Psoas muscle (tissue), 8 donors: Measurements from ENCODE around the gene CPVL. TPM values are rescaled to one million over a fixed set of nuclear protein-coding genes. Genes with fewer than 3 reads are reported as not detected.
A peak's percentile ranks its signal among the peaks of the same experiment; 100 is the strongest.

Source experiments
- ATAC-seq, 4 donors: fragments of 200-7000 bp; cut with Tn5 transposase; one replicate each; pipeline ENCODE4 v1.9.1; 2020; ENCODE audit warnings: moderate library complexity in 3 of 4, mild to moderate bottlenecking in 2 of 4
- DNase-seq, 2 donors: peaks; one replicate each; pipeline ENCODE4 v3.0.0-alpha.2; 2020
- H3K27ac ChIP-seq: fragments of 200-600 bp; one replicate; pipeline ENCODE4 v1.8.0; 2022
- H3K27me3 ChIP-seq, 3 donors: fragments of 200-600 bp in 1 of 3; one replicate each; pipeline versions ENCODE4 v1.6.1 to v1.8.0; 2013 to 2022; ENCODE audit warnings: low read length in 2 of 3, mild to moderate bottlenecking in 2 of 3, moderate library complexity in 1 of 3; ENCODE audit not compliant: insufficient read depth in 3 of 3
- H3K36me3 ChIP-seq, 2 donors: fragments of 200-600 bp in 1 of 2; one replicate each; pipeline versions ENCODE4 v1.6.1 to v1.8.0; 2013 to 2022; ENCODE audit warnings: low read depth in 1 of 2, mild to moderate bottlenecking in 1 of 2, moderate library complexity in 1 of 2; ENCODE audit not compliant: insufficient read depth in 1 of 2
- H3K4me1 ChIP-seq: fragments of 200-600 bp; one replicate; pipeline ENCODE4 v1.8.0; 2022
- H3K4me3 ChIP-seq: fragments of 200-600 bp; one replicate; pipeline ENCODE4 v1.8.0; 2022; ENCODE audit warnings: mild to moderate bottlenecking
- H3K9me3 ChIP-seq: fragments of 200-600 bp; one replicate; pipeline ENCODE4 v1.8.0; 2022
- WGBS, 3 donors: extraction: QIAGEN DNeasy Blood & Tissue Kit; methylation state at CpG; one replicate each; pipeline versions ENCODE4 v1.1.6 to v1.1.7; 2013; 5-methylcytosine and 5-hydroxymethylcytosine counted together
- intact Hi-C, 2 donors: fragments of 100-400 bp; cut with DNase I; formaldehyde crosslinking; loops; one replicate each; pipeline versions ENCODE4 v1.11.0 to v1.14.2; 2022
- polyA plus RNA-seq, 3 donors: library from polyadenylated mRNA; stranded (reverse); fragments of 200-250 nt; gene quantifications; one replicate each; pipeline ENCODE4 v1.2.3, GENCODE V29; 2013
- total RNA-seq, 4 donors: library from RNA; stranded (reverse); fragmentation: NEBNext Ultra II Directional in 2 of 4; extraction: Animal tissue kit (Norgen Biotek cat#: 25700) in 2 of 4; gene quantifications; one replicate each; pipeline versions ENCODE4 v1.2.1 to v1.2.4, GENCODE V29; 2021 to 2023
- TF ChIP-seq, protein P1 (sequence below): fragments of 200-600 bp; IDR thresholded peaks from one replicate; pipeline ENCODE4 v1.8.0; 2022; ENCODE audit warnings: antibody characterized with exemption
- donor health status: healthy with polysubstance abuse.
- donor health status: DM: no; HTN: no; CAD: no; lungs with moderate emphysema.
- donor health status: Bipolar disorder and iron deficiency.
- donor health status: healthy.
- donor health status: DM: yes; HTN: yes; CAD: no.
- donor health status: DM: no; HTN: no; CAD: no.
- donor health status: DM: no; HTN: no; CAD: no.
- donor health status: DM: yes; HTN: yes; CAD: no.

The CPVL gene
- total and polyA plus RNA-seq, 7 donors, result 1.6 to 49.6 (median 6.1) TPM

DNA sequence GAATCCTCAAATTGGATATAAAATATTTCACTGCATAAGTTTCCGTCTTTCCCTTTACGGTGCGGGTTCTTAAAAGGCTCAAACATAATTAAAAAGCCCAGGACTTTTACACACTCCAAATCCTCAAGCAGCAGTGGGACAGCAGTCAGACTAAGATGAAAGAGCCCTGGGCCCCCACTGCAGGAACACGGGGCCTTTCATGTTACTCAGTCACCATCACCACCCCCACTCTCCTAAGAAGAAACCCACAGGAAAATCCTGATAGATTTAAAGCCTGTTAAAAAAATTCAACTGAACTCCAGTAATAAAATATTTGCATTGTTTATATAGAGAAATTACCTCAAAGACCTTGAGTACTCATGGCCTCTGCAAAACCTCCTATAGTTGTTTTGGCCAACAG, 114.2 kb downstream of the CPVL start:
- H3K4me1 ChIP-seq, result no peaks in the 10 kb centered on the region
- WGBS, 3 donors, result 80 to 81% (median 80%) methylated on average over 4 of the region's 4 CpGs
- no peak for DNase-seq
- TF ChIP-seq, protein P1, sequence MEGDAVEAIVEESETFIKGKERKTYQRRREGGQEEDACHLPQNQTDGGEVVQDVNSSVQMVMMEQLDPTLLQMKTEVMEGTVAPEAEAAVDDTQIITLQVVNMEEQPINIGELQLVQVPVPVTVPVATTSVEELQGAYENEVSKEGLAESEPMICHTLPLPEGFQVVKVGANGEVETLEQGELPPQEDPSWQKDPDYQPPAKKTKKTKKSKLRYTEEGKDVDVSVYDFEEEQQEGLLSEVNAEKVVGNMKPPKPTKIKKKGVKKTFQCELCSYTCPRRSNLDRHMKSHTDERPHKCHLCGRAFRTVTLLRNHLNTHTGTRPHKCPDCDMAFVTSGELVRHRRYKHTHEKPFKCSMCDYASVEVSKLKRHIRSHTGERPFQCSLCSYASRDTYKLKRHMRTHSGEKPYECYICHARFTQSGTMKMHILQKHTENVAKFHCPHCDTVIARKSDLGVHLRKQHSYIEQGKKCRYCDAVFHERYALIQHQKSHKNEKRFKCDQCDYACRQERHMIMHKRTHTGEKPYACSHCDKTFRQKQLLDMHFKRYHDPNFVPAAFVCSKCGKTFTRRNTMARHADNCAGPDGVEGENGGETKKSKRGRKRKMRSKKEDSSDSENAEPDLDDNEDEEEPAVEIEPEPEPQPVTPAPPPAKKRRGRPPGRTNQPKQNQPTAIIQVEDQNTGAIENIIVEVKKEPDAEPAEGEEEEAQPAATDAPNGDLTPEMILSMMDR, result no peak
- no peak overlapping the region for H3K4me3 ChIP-seq
- H3K27ac ChIP-seq, result no peak overlapping the region
- H3K27me3 ChIP-seq, result no peaks in the 10 kb centered on the region
- no peak for ATAC-seq
- H3K36me3 ChIP-seq, result no peaks in the 10 kb centered on the region
- peaks cover under 1% of the 10 kb centered on the region for H3K9me3 ChIP-seq
- intact Hi-C loops, result no loop called here

DNA sequence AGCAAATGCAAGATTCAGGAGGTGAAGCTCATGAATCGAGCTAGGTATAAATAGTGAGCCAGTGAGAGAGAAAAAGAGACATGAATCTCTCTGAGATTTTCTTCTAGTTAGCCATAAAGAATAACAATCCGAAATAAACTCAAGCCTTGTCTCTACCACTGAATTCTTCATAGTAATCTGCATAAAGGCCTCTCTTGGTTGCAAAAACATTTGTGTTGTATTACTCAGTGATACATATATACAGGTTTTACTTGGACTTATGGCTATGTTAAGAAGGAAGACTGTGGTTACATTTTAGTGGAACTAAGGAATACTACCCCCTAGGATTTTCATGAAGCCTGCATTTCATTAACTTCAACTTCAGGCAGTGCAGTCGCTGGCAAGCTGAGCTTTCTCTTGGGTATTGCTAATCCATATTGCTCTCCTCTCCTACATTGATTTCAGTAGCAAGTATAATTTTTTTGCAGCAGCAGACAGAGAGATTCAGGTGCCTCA, 115.5 kb downstream of the CPVL start:
- ATAC-seq, result no peak
- H3K27ac ChIP-seq, result no peak overlapping the region
- H3K4me3 ChIP-seq, result no peak overlapping the region
- no peaks in the 10 kb centered on the region for H3K27me3 ChIP-seq
- H3K4me1 ChIP-seq, result no peaks in the 10 kb centered on the region
- 81 to 85% (median 81%) methylated on average over 3 of the region's 3 CpGs for WGBS, 3 donors
- peaks cover 6% of the 10 kb centered on the region for H3K9me3 ChIP-seq
- TF ChIP-seq, protein P1, result no peak
- no peaks in the 10 kb centered on the region for H3K36me3 ChIP-seq
- intact Hi-C loops, result no loop called here
- no peak for DNase-seq

DNA sequence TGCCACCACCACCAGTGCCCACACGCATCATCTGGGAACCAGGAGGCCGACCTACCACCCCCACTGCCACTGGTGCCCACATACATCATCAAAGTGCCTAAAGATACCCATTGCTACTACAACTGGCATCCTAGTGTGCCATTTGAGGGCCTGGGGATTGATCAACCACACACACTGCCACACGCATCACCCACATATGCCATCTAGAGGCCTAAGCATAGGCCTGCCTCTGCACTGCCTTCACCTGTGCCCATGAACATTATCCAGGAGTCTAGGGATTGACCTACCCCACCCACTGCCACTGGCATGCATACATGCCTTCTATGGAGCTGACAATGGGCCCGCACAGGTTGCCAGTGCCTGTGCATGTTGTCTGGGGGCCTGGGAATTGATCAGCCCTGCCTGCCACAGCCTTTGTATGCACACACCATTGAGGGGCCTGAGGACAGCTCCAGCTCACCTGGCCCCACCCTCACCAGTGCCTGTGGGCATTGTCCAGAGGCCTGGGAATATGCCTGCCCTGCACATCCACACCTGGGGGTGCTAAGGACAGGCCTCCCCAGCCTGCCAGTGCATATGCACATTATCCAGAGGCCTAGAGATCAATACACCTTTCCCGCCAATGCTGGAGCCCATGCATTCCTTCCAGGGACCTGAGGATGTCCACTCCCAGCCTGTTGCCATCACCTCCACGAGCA, 123.9 kb downstream of the CPVL start:
- DNase-seq (no peak), ATAC-seq (no peak)
- 89 to 98% (median 94%) methylated on average over 6 of the region's 6 CpGs for WGBS, 3 donors
- Histone ChIP-seq H3K4me3 (no peak overlapping the region), H3K27ac (no peak overlapping the region), H3K27me3 (no peaks in the 10 kb centered on the region), H3K36me3 (no peaks in the 10 kb centered on the region), H3K9me3 (peaks cover 17% of the 10 kb centered on the region), H3K4me1 (peaks cover 19% of the 10 kb centered on the region)
- TF ChIP-seq, protein P1, result no peak
- intact Hi-C loops, result no loop called here

DNA sequence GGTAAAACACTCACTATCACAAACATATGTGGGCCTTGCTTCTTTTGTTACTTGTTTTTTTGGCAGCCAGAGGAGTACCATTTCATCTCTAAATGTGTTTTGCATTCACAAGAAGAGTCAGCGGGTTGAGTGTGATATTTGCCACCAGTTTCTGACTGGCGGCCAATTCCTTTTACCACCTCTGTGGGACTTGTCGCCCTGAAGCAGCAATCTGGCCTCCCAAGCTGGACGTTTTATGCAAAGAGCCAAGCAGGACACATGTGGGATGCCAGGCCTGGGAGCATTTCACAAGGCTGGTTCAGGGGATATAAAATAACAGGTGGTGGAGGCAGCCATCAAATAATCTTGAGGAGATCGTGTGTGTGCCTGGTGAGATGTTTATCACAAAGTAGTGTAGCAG, 126.4 kb downstream of the CPVL start:
- no peaks in the 10 kb centered on the region for H3K36me3 ChIP-seq
- peak overlapping the region; percentile 13 for H3K4me3 ChIP-seq
- H3K27ac ChIP-seq, result peak overlapping the region; percentile 76
- peaks cover 8% of the 10 kb centered on the region for H3K9me3 ChIP-seq
- intact Hi-C loops, result no loop called here
- peaks cover 19% of the 10 kb centered on the region for H3K4me1 ChIP-seq
- TF ChIP-seq, protein P1, result no peak
- 23 to 40% (median 36%) methylated on average over 5 of the region's 5 CpGs for WGBS, 3 donors
- DNase-seq (peak in 1 of 2 donors; percentile 56), ATAC-seq (peak; percentile 57 to 91 (median 83))
- no peaks in the 10 kb centered on the region for H3K27me3 ChIP-seq
